ELF-1 (cell line): Measurements from ENCODE around the gene C6orf58.
"Not testable (repeated sequence)": the region's sequence is repeated elsewhere in the genome, so short reads cannot be mapped to it uniquely, and the experiment has no call there.

Experiments
- DNase-seq: peaks from one replicate; pipeline ENCODE4 v3.0.0-alpha.2; 2016; ENCODE audit warnings: low read depth, low spot score

Gene C6orf58

GRCh38 chr6:127590344-127590743 lies 13.4 kb downstream of the C6orf58 start:
- DNase-seq, result no peak

GRCh38 chr6:127592964-127593363 lies 16.0 kb downstream of the C6orf58 start:
- DNase-seq, result peak; percentile 59

- DNase-seq, result not testable (repeated sequence)
These were observed 16.5 kb downstream of the C6orf58 start for GRCh38 chr6:127593456-127593855.

- peak; percentile 53 for DNase-seq
These were observed 29.2 kb downstream of the C6orf58 start for GRCh38 chr6:127606131-127606562.

GRCh38 chr6:127608554-127609270 lies 31.7 kb downstream of the C6orf58 start:
- no peak for DNase-seq

- no peak for DNase-seq
These were observed 41.8 kb downstream of the C6orf58 start for GRCh38 chr6:127618729-127619128.

GRCh38 chr6:127630800-127631199 lies 53.8 kb downstream of the C6orf58 start:
- no peak for DNase-seq

- no peak for DNase-seq
These were observed 57.2 kb downstream of the C6orf58 start for GRCh38 chr6:127634178-127634577.

GRCh38 chr6:127635091-127635490 lies 58.1 kb downstream of the C6orf58 start:
- DNase-seq, result no peak

GRCh38 chr6:127637830-127638409 lies 60.9 kb downstream of the C6orf58 start:
- no peak for DNase-seq
